SU-DHL-6 (cell line): ENCODE measurements around the gene PPP6R2.

Experiments used
- H2AFZ ChIP-seq: fragments of 200-600 bp; sonication (generic); 2 replicates; pipeline ENCODE4 v1.6.1; 2014; ENCODE audit warnings: low read depth, mild to moderate bottlenecking, moderate library complexity, mixed read lengths, antibody characterized with exemption, low read length; ENCODE audit not compliant: severe bottlenecking
- H3F3A ChIP-seq: fragments of 200-600 bp; shearing (Covaris generic); 2 replicates; pipeline ENCODE4 v1.6.0; 2016; ENCODE audit warnings: antibody characterized with exemption, mild to moderate bottlenecking; ENCODE audit not compliant: insufficient read depth
- H3K27ac ChIP-seq: fragments of 200-600 bp; sonication (generic); 2 replicates; pipeline ENCODE4 v1.5.1; 2016; ENCODE audit warnings: low read depth, mild to moderate bottlenecking, low read length, moderate library complexity, mixed read lengths
- H3K27me3 ChIP-seq: fragments of 200-600 bp; sonication (generic), shearing (Covaris generic); 2 replicates; pipeline ENCODE4 v1.6.0; 2014; ENCODE audit warnings: mild to moderate bottlenecking, low read length
- H3K36me3 ChIP-seq: fragments of 200-600 bp; sonication (generic); 2 replicates; pipeline ENCODE4 v1.6.1; 2014; ENCODE audit warnings: mild to moderate bottlenecking, low read length, mixed read lengths
- H3K4me2 ChIP-seq: fragments of 300-600, 200-600 bp; shearing (Covaris generic), sonication (generic); 2 replicates; pipeline ENCODE4 v1.6.0; 2014; ENCODE audit warnings: low read length, low read depth, mild to moderate bottlenecking; ENCODE audit not compliant: poor library complexity, severe bottlenecking
- H3K4me3 ChIP-seq: fragments of 200-600 bp; sonication (generic); 2 replicates; pipeline ENCODE4 v1.5.1; 2014; ENCODE audit warnings: antibody characterized with exemption, low read length, mild to moderate bottlenecking, mixed read lengths; ENCODE audit not compliant: insufficient read depth, poor library complexity, severe bottlenecking
- H3K79me2 ChIP-seq: fragments of 200-600 bp; sonication (generic); 2 replicates; pipeline ENCODE4 v1.6.1; 2014; ENCODE audit warnings: mild to moderate bottlenecking, low read length, moderate library complexity; ENCODE audit not compliant: insufficient read depth
- H3K9ac ChIP-seq: fragments of 200-600 bp; sonication (generic); 2 replicates; pipeline ENCODE4 v1.7.0; 2014; ENCODE audit warnings: mild to moderate bottlenecking, low read length
- H3K9me2 ChIP-seq: fragments of 200-600 bp; sonication (generic); replicated peaks from 2 replicates; pipeline ENCODE4 v1.6.1; 2014; ENCODE audit warnings: low read length; ENCODE audit not compliant: insufficient read depth
- H3K9me3 ChIP-seq: fragments of 200-600 bp; sonication (generic); 2 replicates; pipeline ENCODE4 v1.6.1; 2014; ENCODE audit warnings: low read length, mixed read lengths; ENCODE audit not compliant: insufficient read depth
- H4K20me1 ChIP-seq: fragments of 200-600 bp; sonication (generic); 2 replicates; pipeline ENCODE4 v1.6.1; 2014; ENCODE audit warnings: low read depth, mild to moderate bottlenecking, antibody characterized with exemption, low read length, moderate library complexity, mixed read lengths
- CTCF ChIP-seq: fragments of 200-600 bp; sonication (generic); IDR thresholded peaks from one replicate; pipeline ENCODE4 v1.5.1; 2017; ENCODE audit warnings: antibody characterized with exemption, mild to moderate bottlenecking, low read length, moderate library complexity; ENCODE audit not compliant: insufficient read depth, poor library complexity, severe bottlenecking
- EZH2phosphoT487 ChIP-seq: fragments of 200-600 bp; sonication (generic), shearing (Covaris generic); conservative IDR thresholded peaks from 2 replicates; pipeline ENCODE4 v1.6.1; 2018; ENCODE audit warnings: mild to moderate bottlenecking, antibody characterized with exemption, low read length, moderate library complexity, mixed read lengths

The PPP6R2 gene

DNA sequence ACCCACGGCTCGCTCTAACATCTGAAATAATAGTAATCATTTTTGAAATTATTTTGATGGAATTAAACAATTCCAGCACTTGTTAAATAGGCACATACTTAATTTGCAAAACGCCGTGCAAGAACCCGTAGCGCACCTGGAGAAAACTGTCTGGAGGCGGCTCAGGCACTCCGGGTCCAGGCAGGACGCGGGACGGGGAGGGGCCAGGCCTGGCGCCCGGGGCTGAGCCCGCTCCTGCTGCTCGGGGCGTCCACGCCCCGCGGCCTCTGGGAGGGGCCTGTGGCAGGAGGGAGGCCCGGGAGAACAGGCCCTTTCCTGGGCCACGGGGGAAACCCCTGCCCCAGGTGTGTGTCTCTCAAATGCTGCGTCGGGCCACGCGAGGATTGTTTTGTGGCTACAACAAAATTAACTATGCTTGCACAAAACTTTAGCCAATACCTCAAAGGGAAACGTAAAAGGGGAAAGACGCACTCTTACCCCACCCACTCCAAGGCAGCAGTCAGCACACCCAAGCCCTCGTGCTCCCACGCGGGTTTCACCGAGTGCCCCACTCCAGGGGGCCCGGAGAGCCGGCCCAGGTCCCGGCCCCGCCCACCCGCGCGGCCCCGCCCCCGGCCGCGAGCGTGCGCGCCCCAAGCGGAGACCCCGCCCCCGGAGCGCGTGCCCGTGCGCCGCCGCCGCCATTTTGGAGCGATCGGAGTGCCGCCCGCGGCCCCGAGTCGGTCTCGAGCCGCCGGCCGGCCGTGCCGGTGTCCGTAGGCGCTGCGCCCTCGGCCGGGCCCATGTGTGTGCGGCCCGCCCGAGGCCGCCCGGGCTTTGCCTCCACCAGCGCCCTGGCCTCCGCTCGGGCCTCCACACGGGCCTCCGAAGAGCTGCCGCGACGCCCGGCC lies at the start of gene PPP6R2:
Gene PPP6R2 (plus strand): TSS at position 677 of the 890 bp plus-strand sequence. CDS start 50,582 bp downstream, outside the sequence.
- peaks cover 42% of the 10 kb centered on the region for H3F3A ChIP-seq
- H4K20me1 ChIP-seq: no peaks in the 10 kb centered on the region; the same call in 1 of the 2 replicates
- H3K9me3 ChIP-seq: no peaks in the 10 kb centered on the region
- peaks cover 31% of the 10 kb centered on the region for H3K79me2 ChIP-seq
- H3K9ac ChIP-seq: peak within 1 kb of the TSS; percentile 96
- H3K9me2 ChIP-seq: no peaks in the 10 kb centered on the region
- H2AFZ ChIP-seq: peak within 1 kb of the TSS; percentile 23
- no peaks in the 10 kb centered on the region for H3K27me3 ChIP-seq
- H3K4me3 ChIP-seq: peak within 1 kb of the TSS; percentile 97
- no peak for TF ChIP-seq EZH2phosphoT487
- no peak for TF ChIP-seq CTCF
- H3K36me3 ChIP-seq: no peaks in the 10 kb centered on the region
- peak within 1 kb of the TSS; percentile 74 for H3K27ac ChIP-seq
- H3K4me2 ChIP-seq: peak within 1 kb of the TSS; percentile 77

GRCh38 chr22:50293441-50294318 lies 49.4 kb upstream of the PPP6R2 start:
- H3K9me2 ChIP-seq: no peaks in the 10 kb centered on the region
- no peak for TF ChIP-seq CTCF
- TF ChIP-seq EZH2phosphoT487: no peak
- H3K27me3 ChIP-seq: no peaks in the 10 kb centered on the region
- no peaks in the 10 kb centered on the region for H4K20me1 ChIP-seq
- H3K9ac ChIP-seq: peak overlapping the region; percentile 29; the same call in 1 of the 2 replicates
- H3K79me2 ChIP-seq: no peaks in the 10 kb centered on the region; the same call in 1 of the 2 replicates
- H3K9me3 ChIP-seq: no peaks in the 10 kb centered on the region
- peaks cover 4% of the 10 kb centered on the region; the same call in 1 of the 2 replicates for H3F3A ChIP-seq
- H3K4me3 ChIP-seq: no peak overlapping the region
- peak overlapping the region; percentile 35; the same call in 1 of the 2 replicates for H3K27ac ChIP-seq
- no peaks in the 10 kb centered on the region for H3K36me3 ChIP-seq
- H2AFZ ChIP-seq: no peak overlapping the region
- H3K4me2 ChIP-seq: peak overlapping the region; percentile 3

- Histone ChIP-seq H3K4me3 (no peak overlapping the region), H3K4me2 (no peak overlapping the region), H3K27me3 (no peaks in the 10 kb centered on the region), H3K27ac (no peak overlapping the region), H2AFZ (no peak overlapping the region), H3K36me3 (no peaks in the 10 kb centered on the region), H3K9me2 (no peaks in the 10 kb centered on the region), H3K9ac (no peak overlapping the region), H3K79me2 (no peaks in the 10 kb centered on the region; the same call in 1 of the 2 replicates), H4K20me1 (no peaks in the 10 kb centered on the region), H3F3A (peaks cover 4% of the 10 kb centered on the region; the same call in 1 of the 2 replicates), H3K9me3 (no peaks in the 10 kb centered on the region)
- TF ChIP-seq CTCF (no peak), EZH2phosphoT487 (no peak)
Measured at GRCh38 chr22:50294319-50294656, 48.8 kb upstream of the PPP6R2 start.
